Trophoblast cell (in vitro differentiated cells and primary cell): ENCODE measurements around the gene USP36.

Experiments used
- DNase-seq, 2 donors: peaks; one replicate each; pipeline ENCODE4 v3.0.0-alpha.2; 2016
- H2AFZ ChIP-seq: 2 replicates; pipeline ENCODE4 v1.6.1; 2013; ENCODE audit warnings: low read length, moderate library complexity, mild to moderate bottlenecking; ENCODE audit not compliant: insufficient read depth, poor library complexity
- H2AK5ac ChIP-seq: 2 replicates; pipeline ENCODE4 v1.6.1; 2013; ENCODE audit warnings: mild to moderate bottlenecking, low read length
- H2BK120ac ChIP-seq: 2 replicates; pipeline ENCODE4 v1.6.1; 2013; ENCODE audit warnings: low read length, mild to moderate bottlenecking, moderate library complexity; ENCODE audit not compliant: insufficient read depth, poor library complexity
- H2BK12ac ChIP-seq: 2 replicates; pipeline ENCODE4 v1.6.1; 2013; ENCODE audit warnings: mild to moderate bottlenecking, low read length, moderate library complexity
- H2BK5ac ChIP-seq: 2 replicates; pipeline ENCODE4 v1.6.1; 2013; ENCODE audit warnings: low read length, low read depth, moderate library complexity, mild to moderate bottlenecking; ENCODE audit not compliant: poor library complexity
- H3K14ac ChIP-seq: 2 replicates; pipeline ENCODE4 v1.6.1; 2013; ENCODE audit warnings: mild to moderate bottlenecking, low read length
- H3K18ac ChIP-seq: 2 replicates; pipeline ENCODE4 v1.6.1; 2013; ENCODE audit warnings: mild to moderate bottlenecking, low read length
- H3K23ac ChIP-seq: 2 replicates; pipeline ENCODE4 v1.6.1; 2013; ENCODE audit warnings: low read length
- H3K27ac ChIP-seq: 2 replicates; pipeline ENCODE4 v1.5.1; 2013; ENCODE audit warnings: low read depth, mild to moderate bottlenecking, inconsistent platforms, low read length, moderate library complexity
- H3K27me3 ChIP-seq: 2 replicates; pipeline ENCODE4 v1.6.1; 2013; ENCODE audit warnings: inconsistent platforms, mild to moderate bottlenecking, low read length, moderate library complexity; ENCODE audit not compliant: insufficient read depth
- H3K36me3 ChIP-seq, 2 experiments: 1 replicate in 1 of 2; 2 replicates in 1 of 2; pipeline ENCODE4 v1.6.1; 2013; ENCODE audit warnings: low read length in 2 of 2, mild to moderate bottlenecking in 2 of 2, moderate library complexity in 1 of 2; ENCODE audit not compliant: insufficient read depth in 2 of 2, control insufficient read depth in 1 of 2
- H3K4ac ChIP-seq: 2 replicates; pipeline ENCODE4 v1.6.1; 2013; ENCODE audit warnings: low read depth, mild to moderate bottlenecking, low read length, moderate library complexity
- H3K4me1 ChIP-seq, 2 experiments: 1 replicate in 1 of 2; 2 replicates in 1 of 2; pipeline ENCODE4 v1.6.1; 2013; ENCODE audit warnings: low read length in 2 of 2, mild to moderate bottlenecking in 2 of 2, moderate library complexity in 1 of 2; ENCODE audit not compliant: insufficient read depth in 2 of 2, control insufficient read depth in 1 of 2
- H3K4me2 ChIP-seq: 2 replicates; pipeline ENCODE4 v1.6.1; 2013; ENCODE audit warnings: inconsistent platforms, mild to moderate bottlenecking, low read length, moderate library complexity
- H3K4me3 ChIP-seq: 2 replicates; pipeline ENCODE4 v1.5.1; 2013; ENCODE audit warnings: mild to moderate bottlenecking, low read depth, low read length, inconsistent platforms
- H3K79me1 ChIP-seq: one replicate; pipeline ENCODE4 v1.6.1; 2013; ENCODE audit warnings: low read length
- H3K79me2 ChIP-seq: 2 replicates; pipeline ENCODE4 v1.6.1; 2013; ENCODE audit warnings: low read length, mild to moderate bottlenecking; ENCODE audit not compliant: control insufficient read depth, insufficient read depth, poor library complexity
- H3K9ac ChIP-seq: 2 replicates; pipeline ENCODE4 v1.6.1; 2013; ENCODE audit warnings: mild to moderate bottlenecking, low read length
- H3K9me3 ChIP-seq: 2 replicates; pipeline ENCODE4 v1.6.1; 2013; ENCODE audit warnings: low read depth, mild to moderate bottlenecking, control low read depth, inconsistent platforms, low read length; ENCODE audit not compliant: insufficient read depth
- H4K12ac ChIP-seq: 2 replicates; pipeline ENCODE4 v1.6.1; 2013; ENCODE audit warnings: low read depth, mild to moderate bottlenecking, low read length, moderate library complexity
- H4K8ac ChIP-seq: 2 replicates; pipeline ENCODE4 v1.6.1; 2013; ENCODE audit warnings: low read depth, mild to moderate bottlenecking, low read length, moderate library complexity
- H4K91ac ChIP-seq: one replicate; pipeline ENCODE4 v1.6.1; 2013; ENCODE audit warnings: low read depth, mild to moderate bottlenecking, low read length, moderate library complexity
- WGBS: extraction: QIAGEN DNeasy Blood & Tissue Kit; methylation state at CpG from one replicate; pipeline ENCODE4 v1.1.7; 2013; ENCODE audit warnings: missing lambda C conversion rate; ENCODE audit not compliant: insufficient read length, insufficient coverage; ENCODE audit errors: extremely low coverage; 5-methylcytosine and 5-hydroxymethylcytosine counted together

USP36 gene

GRCh38 chr17:78875363-78876093 lies 34.9 kb upstream of the USP36 start:
- peaks cover 6% of the 10 kb centered on the region for H3K79me1 ChIP-seq
- no peak for DNase-seq
- no peak overlapping the region for H3K4me2 ChIP-seq

GRCh38 chr17:78873519-78874340 lies 33.1 kb upstream of the USP36 start:
- no peak overlapping the region for H2AFZ ChIP-seq
- H2BK120ac ChIP-seq = no peak overlapping the region
- H4K8ac ChIP-seq = no peak overlapping the region
- peaks cover 8 to 11% of the 10 kb centered on the region in 2 experiments for H3K4me1 ChIP-seq
- H3K4ac ChIP-seq = no peak overlapping the region
- no peak overlapping the region for H3K27ac ChIP-seq
- H3K9ac ChIP-seq = no peak overlapping the region
- peaks cover 14 to 17% of the 10 kb centered on the region in 2 experiments for H3K36me3 ChIP-seq
- peaks cover 5% of the 10 kb centered on the region for H3K9me3 ChIP-seq
- H2AK5ac ChIP-seq = no peak overlapping the region
- WGBS = no CpG with 5 or more reads among the region's 21 CpGs
- no peak overlapping the region for H4K12ac ChIP-seq
- no peak overlapping the region for H2BK12ac ChIP-seq
- H3K79me2 ChIP-seq = no peaks in the 10 kb centered on the region
- no peak overlapping the region for H3K14ac ChIP-seq
- H3K79me1 ChIP-seq = peaks cover 4% of the 10 kb centered on the region
- no peak for DNase-seq
- H3K4me3 ChIP-seq = no peak overlapping the region
- H3K23ac ChIP-seq = no peak overlapping the region
- H3K27me3 ChIP-seq = no peaks in the 10 kb centered on the region
- no peak overlapping the region for H2BK5ac ChIP-seq
- no peak overlapping the region for H3K18ac ChIP-seq
- H3K4me2 ChIP-seq = no peak overlapping the region
- H4K91ac ChIP-seq = no peak overlapping the region

More at GRCh38 chr17:78875363-78876093, 34.9 kb upstream of the USP36 start:
- H2BK12ac ChIP-seq = peak overlapping the region; percentile 42
- peaks cover 14 to 17% of the 10 kb centered on the region in 2 experiments for H3K36me3 ChIP-seq
- H3K27me3 ChIP-seq = no peaks in the 10 kb centered on the region
- H3K14ac ChIP-seq = peak overlapping the region; percentile 39
- no peak overlapping the region for H2AFZ ChIP-seq
- peak overlapping the region; percentile 70 for H2BK120ac ChIP-seq
- no peak overlapping the region for H3K23ac ChIP-seq
- H3K4ac ChIP-seq = peak overlapping the region; percentile 46
- H2AK5ac ChIP-seq = no peak overlapping the region
- peak overlapping the region; percentile 63 for H4K91ac ChIP-seq
- peaks cover 5% of the 10 kb centered on the region for H3K9me3 ChIP-seq
- H4K8ac ChIP-seq = peak overlapping the region; percentile 42
- no peak overlapping the region for H3K9ac ChIP-seq
- no peaks in the 10 kb centered on the region for H3K79me2 ChIP-seq
- no peak overlapping the region for H3K4me3 ChIP-seq
- peak overlapping the region; percentile 36 for H2BK5ac ChIP-seq
- H3K27ac ChIP-seq = peak overlapping the region; percentile 10
- H4K12ac ChIP-seq = no peak overlapping the region
- peaks cover 8 to 13% of the 10 kb centered on the region in 2 experiments for H3K4me1 ChIP-seq
- no peak overlapping the region for H3K18ac ChIP-seq
- no CpG with 5 or more reads among the region's 9 CpGs for WGBS

GRCh38 chr17:78872486-78872885 lies 31.9 kb upstream of the USP36 start:
- peaks cover 8 to 11% of the 10 kb centered on the region in 2 experiments for H3K4me1 ChIP-seq
- H3K27ac ChIP-seq = no peak overlapping the region
- H3K79me2 ChIP-seq = no peaks in the 10 kb centered on the region
- no peak overlapping the region for H3K4ac ChIP-seq
- H3K4me2 ChIP-seq = no peak overlapping the region
- no peak overlapping the region for H3K18ac ChIP-seq
- H3K4me3 ChIP-seq = no peak overlapping the region
- peaks cover 1% of the 10 kb centered on the region for H3K9me3 ChIP-seq
- H3K23ac ChIP-seq = no peak overlapping the region
- H4K12ac ChIP-seq = no peak overlapping the region
- no peak for DNase-seq
- peaks cover 14 to 23% of the 10 kb centered on the region in 2 experiments for H3K36me3 ChIP-seq
- no peak overlapping the region for H2BK12ac ChIP-seq
- H4K91ac ChIP-seq = no peak overlapping the region
- H3K79me1 ChIP-seq = peaks cover 4% of the 10 kb centered on the region
- no peak overlapping the region for H2AK5ac ChIP-seq
- no peaks in the 10 kb centered on the region for H3K27me3 ChIP-seq
- no peak overlapping the region for H3K14ac ChIP-seq
- H4K8ac ChIP-seq = no peak overlapping the region
- no peak overlapping the region for H3K9ac ChIP-seq
- no peak overlapping the region for H2BK120ac ChIP-seq
- no peak overlapping the region for H2BK5ac ChIP-seq
- no CpG with 5 or more reads among the region's 6 CpGs for WGBS
- no peak overlapping the region for H2AFZ ChIP-seq

- Histone ChIP-seq H3K4ac (no peak overlapping the region), H3K4me2 (no peak overlapping the region), H3K4me1 (peaks cover under 1 to 4% of the 10 kb centered on the region in 2 experiments), H2AFZ (no peak overlapping the region), H4K12ac (no peak overlapping the region), H3K36me3 (peaks cover 14 to 23% of the 10 kb centered on the region in 2 experiments), H2BK120ac (no peak overlapping the region), H3K18ac (no peak overlapping the region), H3K79me2 (no peaks in the 10 kb centered on the region), H2AK5ac (no peak overlapping the region), H3K79me1 (peaks cover under 1% of the 10 kb centered on the region), H3K9ac (no peak overlapping the region), H4K8ac (no peak overlapping the region), H2BK12ac (no peak overlapping the region), H2BK5ac (no peak overlapping the region), H3K9me3 (peaks cover 1% of the 10 kb centered on the region), H3K4me3 (no peak overlapping the region), H3K27me3 (no peaks in the 10 kb centered on the region), H3K14ac (no peak overlapping the region), H3K23ac (no peak overlapping the region), H3K27ac (no peak overlapping the region), H4K91ac (no peak overlapping the region)
- no CpG with 5 or more reads among the region's 15 CpGs for WGBS
- DNase-seq = no peak
Observed at GRCh38 chr17:78870621-78871020, 30.0 kb upstream of the USP36 start.
